Ovary (tissue), 9 donors: Measurements from ENCODE around the gene FBXO11. TPM values are rescaled to one million over a fixed set of nuclear protein-coding genes. Genes with fewer than 3 reads are reported as not detected.

Experiments
- DNase-seq, 5 donors: peaks; one replicate each; pipeline ENCODE4 v3.0.0-alpha.2; 2019 to 2020
- H3K27ac ChIP-seq, 2 donors: fragments of 200-600 bp; one replicate each; pipeline versions ENCODE4 v1.5.1 to v1.8.0; 2019 to 2022
- H3K27me3 ChIP-seq: fragments of 200-600 bp; one replicate; pipeline ENCODE4 v1.8.0; 2022
- H3K36me3 ChIP-seq: fragments of 200-600 bp; sonication (generic); one replicate; pipeline ENCODE4 v1.5.1; 2019
- H3K4me1 ChIP-seq: one replicate; pipeline ENCODE4 v1.8.1; 2013; ENCODE audit warnings: mild to moderate bottlenecking, moderate library complexity; ENCODE audit not compliant: insufficient read depth
- H3K4me3 ChIP-seq: fragments of 200-600 bp; sonication (generic); one replicate; pipeline ENCODE4 v1.5.1; 2017
- H3K9me3 ChIP-seq, 2 donors: fragments of 200-600 bp in 1 of 2; sonication (generic) in 1 of 2; one replicate each; pipeline versions ENCODE4 v1.5.1 to v1.8.1; 2013 to 2019; ENCODE audit warnings: mild to moderate bottlenecking in 1 of 2, moderate library complexity in 1 of 2
- EP300 ChIP-seq: sonication (generic); formaldehyde crosslinking; IDR thresholded peaks from one replicate; pipeline ENCODE4 v1.6.1; 2017; ENCODE audit warnings: antibody characterized with exemption
- POLR2A ChIP-seq: fragments of 450-650 bp; IDR thresholded peaks from one replicate; pipeline ENCODE4 v1.6.1; 2017; ENCODE audit warnings: antibody characterized with exemption, mild to moderate bottlenecking, moderate library complexity
- WGBS, 3 donors: extraction: QIAGEN DNeasy Blood & Tissue Kit in 1 of 3; methylation state at CpG; one replicate each; pipeline versions ENCODE4 v1.1.5 to v1.1.7; 2013 to 2017; 5-methylcytosine and 5-hydroxymethylcytosine counted together
- intact Hi-C, 4 donors: fragments of 100-400 bp; cut with DNase I; formaldehyde crosslinking; loops; one replicate each; pipeline versions ENCODE4 v1.11.0 to v1.15.1; 2022 to 2023
- polyA plus RNA-seq, 2 donors: library from polyadenylated mRNA; stranded (reverse); fragments of 200-250 nt in 1 of 2; fragments of 350-450 nt in 1 of 2; fragmentation: Illumina TruSeq in 1 of 2; extraction: RNeasy Lipid Tissue Mini Kit (QIAGEN cat#74804) in 1 of 2; gene quantifications; one replicate each; pipeline ENCODE4 v1.2.3, GENCODE V29; 2013 to 2014
- total RNA-seq, 7 donors: library from RNA; depleted of rRNA in 2 of 7; stranded (reverse); fragments of >200 nt in 2 of 7; fragmentation: NEBNext Ultra II Directional in 3 of 7; extraction: Animal tissue kit (Norgen Biotek cat#: 25700) in 3 of 7; gene quantifications; one replicate each; pipeline versions ENCODE4 v1.1.0 to v1.2.4, GENCODE V29; 2016 to 2023
- TF ChIP-seq, protein P1 (sequence below), 3 donors: fragments of 450-650 bp in 2 of 3; fragments of 200-600 bp in 1 of 3; IDR thresholded peaks; one replicate each; pipeline versions ENCODE4 v1.5.1 to v1.8.0; 2016 to 2022; ENCODE audit warnings: antibody characterized with exemption in 3 of 3, mild to moderate bottlenecking in 1 of 3
- donor health status: DM: no; HTN: no; CAD: no; lungs with moderate emphysema.
- donor health status: DM: no; HTN: no; CAD: no.
- donor health status: Bipolar disorder and iron deficiency.
- donor health status: DM: yes; HTN: yes; CAD: no.
- donor health status: DM: no; HTN: no; CAD: no.
- donor health status: DM: yes; HTN: yes; CAD: no.

Gene FBXO11
- total and polyA plus RNA-seq, 9 donors, result 35.6 to 85.9 (median 71.1) TPM

DNA sequence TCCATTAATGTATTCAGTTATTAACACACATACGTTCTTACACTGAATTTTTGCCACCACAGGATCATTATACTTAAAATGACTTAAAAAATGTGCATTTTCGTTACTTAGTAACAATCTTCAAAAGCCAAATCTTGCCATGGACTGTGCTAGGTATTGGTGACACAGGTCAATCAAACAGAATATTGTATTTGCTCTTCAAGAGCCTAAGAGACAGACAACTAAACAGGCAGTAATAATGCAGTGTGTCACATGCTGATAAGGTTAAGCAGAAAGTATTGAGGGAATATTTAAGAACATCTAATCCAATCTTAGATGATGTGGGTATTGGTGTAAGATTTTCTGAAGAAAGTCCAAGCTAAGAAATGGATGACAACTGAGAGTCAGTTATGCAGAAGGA lies 56.9 kb downstream of the FBXO11 start:
- no peaks in the 10 kb centered on the region for H3K36me3 ChIP-seq
- H3K4me3 ChIP-seq, result no peak overlapping the region
- no peak for TF ChIP-seq EP300
- TF ChIP-seq POLR2A, result no peak
- TF ChIP-seq, protein P1, sequence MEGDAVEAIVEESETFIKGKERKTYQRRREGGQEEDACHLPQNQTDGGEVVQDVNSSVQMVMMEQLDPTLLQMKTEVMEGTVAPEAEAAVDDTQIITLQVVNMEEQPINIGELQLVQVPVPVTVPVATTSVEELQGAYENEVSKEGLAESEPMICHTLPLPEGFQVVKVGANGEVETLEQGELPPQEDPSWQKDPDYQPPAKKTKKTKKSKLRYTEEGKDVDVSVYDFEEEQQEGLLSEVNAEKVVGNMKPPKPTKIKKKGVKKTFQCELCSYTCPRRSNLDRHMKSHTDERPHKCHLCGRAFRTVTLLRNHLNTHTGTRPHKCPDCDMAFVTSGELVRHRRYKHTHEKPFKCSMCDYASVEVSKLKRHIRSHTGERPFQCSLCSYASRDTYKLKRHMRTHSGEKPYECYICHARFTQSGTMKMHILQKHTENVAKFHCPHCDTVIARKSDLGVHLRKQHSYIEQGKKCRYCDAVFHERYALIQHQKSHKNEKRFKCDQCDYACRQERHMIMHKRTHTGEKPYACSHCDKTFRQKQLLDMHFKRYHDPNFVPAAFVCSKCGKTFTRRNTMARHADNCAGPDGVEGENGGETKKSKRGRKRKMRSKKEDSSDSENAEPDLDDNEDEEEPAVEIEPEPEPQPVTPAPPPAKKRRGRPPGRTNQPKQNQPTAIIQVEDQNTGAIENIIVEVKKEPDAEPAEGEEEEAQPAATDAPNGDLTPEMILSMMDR (IDR thresholded peaks at IDR 0.05), result no peak
- 89 to 93% (median 90%) methylated on average over 2 of the region's 2 CpGs for WGBS, 3 donors
- intact Hi-C loops, result no loop called here
- DNase-seq, result no peak
- H3K27ac ChIP-seq, result no peak overlapping the region
- H3K27me3 ChIP-seq, result no peaks in the 10 kb centered on the region
- no peaks in the 10 kb centered on the region for H3K9me3 ChIP-seq
- peaks cover 11% of the 10 kb centered on the region for H3K4me1 ChIP-seq

DNA sequence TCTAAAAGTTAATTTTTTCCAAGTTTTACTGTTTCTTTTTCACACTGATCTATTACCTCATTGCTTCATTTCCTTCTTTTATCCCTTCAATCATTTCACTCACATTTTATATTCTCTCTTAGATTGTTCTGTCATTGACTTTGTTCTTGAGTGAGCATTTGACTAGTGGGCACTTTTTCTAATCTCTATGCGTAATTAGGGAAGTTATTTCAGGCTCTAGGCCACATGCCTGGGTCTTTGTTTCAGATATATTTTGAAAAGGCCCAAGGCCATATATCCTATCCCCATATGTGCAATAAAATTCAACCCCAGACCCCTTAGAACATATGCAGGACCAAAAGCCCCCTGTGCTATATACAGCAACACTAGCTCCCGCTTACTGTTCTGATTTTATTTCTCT lies 62.1 kb downstream of the FBXO11 start:
- 91 to 95% (median 94%) methylated on average over 2 of the region's 2 CpGs for WGBS, 3 donors
- TF ChIP-seq POLR2A (no peak), EP300 (no peak)
- TF ChIP-seq, protein P1 (IDR thresholded peaks at IDR 0.05), result no peak
- intact Hi-C loops, result no loop called here
- H3K36me3 ChIP-seq, result no peaks in the 10 kb centered on the region
- no peak overlapping the region for H3K27ac ChIP-seq
- DNase-seq, result no peak
- H3K27me3 ChIP-seq, result no peaks in the 10 kb centered on the region
- H3K9me3 ChIP-seq, result no peaks in the 10 kb centered on the region
- peaks cover 12% of the 10 kb centered on the region for H3K4me1 ChIP-seq
- H3K4me3 ChIP-seq, result no peak overlapping the region

DNA sequence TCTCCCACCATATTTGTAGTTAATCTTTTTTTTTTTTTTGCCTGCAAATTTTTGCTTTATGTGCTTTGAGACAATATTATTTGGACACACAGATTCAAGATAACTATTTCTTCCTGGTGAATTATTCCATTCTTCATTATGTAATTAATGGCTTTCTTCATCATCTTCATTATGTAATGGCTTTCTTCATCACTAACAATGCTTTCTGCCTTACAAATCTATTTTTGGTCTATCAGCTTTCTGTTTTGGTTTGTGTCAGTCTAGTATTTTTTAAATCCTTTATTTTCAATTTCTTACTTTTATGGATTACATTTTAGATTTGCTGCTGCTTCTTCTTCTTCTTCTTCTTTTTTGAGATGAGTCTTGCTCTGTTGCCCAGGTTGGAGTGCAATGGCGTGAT lies 62.9 kb downstream of the FBXO11 start:
- Histone ChIP-seq H3K4me1 (peaks cover 12% of the 10 kb centered on the region), H3K36me3 (no peaks in the 10 kb centered on the region), H3K27me3 (no peaks in the 10 kb centered on the region), H3K27ac (no peak overlapping the region), H3K4me3 (no peak overlapping the region), H3K9me3 (no peaks in the 10 kb centered on the region)
- DNase-seq, result no peak
- TF ChIP-seq POLR2A, result no peak
- no peak for TF ChIP-seq EP300
- WGBS, 3 donors, result 89 to 94% (median 94%) methylated on average over 1 of the region's 1 CpG
- intact Hi-C loops, result no loop called here

DNA sequence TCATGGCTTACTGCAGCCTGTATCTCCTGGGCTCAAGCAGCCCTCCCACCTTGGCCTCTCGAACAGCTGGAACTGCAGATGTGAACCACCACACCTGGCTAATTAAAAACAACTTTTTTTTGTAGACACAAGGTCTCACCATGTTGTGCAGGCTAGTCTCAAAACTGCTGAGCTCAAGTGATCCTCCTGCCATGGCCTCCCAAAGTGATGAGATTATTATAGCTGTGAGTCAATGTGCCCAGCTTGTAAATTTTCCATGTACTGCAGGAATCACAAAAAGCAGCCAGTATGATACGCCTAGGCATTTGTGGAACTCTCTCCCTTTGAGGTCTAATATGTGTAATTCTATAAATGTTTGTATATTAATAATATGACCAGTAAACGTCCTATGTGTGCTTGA lies 63.5 kb downstream of the FBXO11 start:
- H3K4me3 ChIP-seq, result no peak overlapping the region
- 28 to 41% (median 40%) methylated on average over 3 of the region's 3 CpGs for WGBS, 3 donors
- no peaks in the 10 kb centered on the region for H3K36me3 ChIP-seq
- TF ChIP-seq EP300 (no peak), POLR2A (no peak)
- TF ChIP-seq, protein P1 (IDR thresholded peaks at IDR 0.05), result no peak
- intact Hi-C loops, result no loop called here
- H3K4me1 ChIP-seq, result peaks cover 12% of the 10 kb centered on the region
- H3K27me3 ChIP-seq, result no peaks in the 10 kb centered on the region
- H3K9me3 ChIP-seq, result no peaks in the 10 kb centered on the region
- no peak for DNase-seq
- H3K27ac ChIP-seq, result no peak overlapping the region

DNA sequence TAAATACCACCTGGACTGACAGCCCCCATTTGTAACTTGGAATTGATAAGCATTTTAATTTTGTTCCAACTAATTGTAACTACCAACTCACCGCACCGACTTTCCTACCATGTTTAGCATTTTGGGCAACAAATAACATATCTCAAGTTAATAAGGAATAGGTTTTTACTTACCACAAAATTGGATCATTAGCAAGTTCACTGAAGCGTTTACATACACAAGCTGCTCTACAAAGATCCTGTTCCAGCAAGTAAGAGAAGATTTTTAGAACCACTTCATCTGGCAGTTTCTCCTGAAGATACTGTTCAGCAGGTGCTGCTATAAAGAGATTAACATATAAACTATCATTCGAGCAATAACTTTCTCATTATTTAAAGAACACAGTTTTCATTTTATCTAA lies 67.6 kb downstream of the FBXO11 start:
- Histone ChIP-seq H3K36me3 (no peaks in the 10 kb centered on the region), H3K4me3 (no peak overlapping the region), H3K9me3 (no peaks in the 10 kb centered on the region), H3K27me3 (no peaks in the 10 kb centered on the region), H3K4me1 (peaks cover 3% of the 10 kb centered on the region), H3K27ac (no peak overlapping the region)
- intact Hi-C loops, result no loop called here
- TF ChIP-seq EP300, result no peak
- 60 to 69% (median 61%) methylated on average over 4 of the region's 4 CpGs for WGBS, 3 donors
- no peak for DNase-seq
